NB4 (cell line): Measurements from ENCODE around the gene STRIP1.

Source experiments
- DNase-seq: peaks from one replicate; pipeline ENCODE4 v3.0.0; 2010; ENCODE audit warnings: low read depth
- H3K4me3 ChIP-seq: one replicate; pipeline ENCODE4 v1.5.1; 2011; ENCODE audit warnings: mild to moderate bottlenecking, low read depth, low read length, moderate library complexity
- CTCF ChIP-seq: IDR thresholded peaks from one replicate; pipeline ENCODE4 v1.5.1; 2012; ENCODE audit warnings: low read depth, low read length
- MAX ChIP-seq: IDR thresholded peaks from 2 replicates; pipeline ENCODE4 v1.6.1; 2011; ENCODE audit warnings: low read depth, low read length
- MYC ChIP-seq: IDR thresholded peaks from 2 replicates; pipeline ENCODE4 v1.6.1; 2011; ENCODE audit warnings: low read depth, low read length
- POLR2A ChIP-seq: IDR thresholded peaks from 2 replicates; pipeline ENCODE4 v1.6.1; 2011; ENCODE audit warnings: mild to moderate bottlenecking; ENCODE audit not compliant: insufficient read length; ENCODE audit errors: extremely low read depth

The STRIP1 gene

GRCh38 chr1:110004583-110004982, 29.8 kb upstream of the STRIP1 start:
- no peak for TF ChIP-seq POLR2A
- TF ChIP-seq CTCF = no peak
- no peak for TF ChIP-seq MAX
- TF ChIP-seq MYC = no peak
- no peak for DNase-seq
- peak overlapping the region; percentile 32 for H3K4me3 ChIP-seq

- TF ChIP-seq MYC (no peak), MAX (no peak), CTCF (no peak), POLR2A (no peak)
- no peak overlapping the region for H3K4me3 ChIP-seq
- no peak for DNase-seq
These were observed 28.5 kb upstream of the STRIP1 start for GRCh38 chr1:110005971-110006370.

GRCh38 chr1:110006516-110006915, 27.9 kb upstream of the STRIP1 start:
- no peak for DNase-seq
- TF ChIP-seq MAX (no peak), CTCF (no peak), MYC (no peak)
- H3K4me3 ChIP-seq = no peak overlapping the region

GRCh38 chr1:110007046-110007830, 27.2 kb upstream of the STRIP1 start:
- DNase-seq = no peak
- TF ChIP-seq MYC = no peak
- TF ChIP-seq CTCF = no peak
- TF ChIP-seq POLR2A = no peak
- no peak for TF ChIP-seq MAX
- no peak overlapping the region for H3K4me3 ChIP-seq

DNA sequence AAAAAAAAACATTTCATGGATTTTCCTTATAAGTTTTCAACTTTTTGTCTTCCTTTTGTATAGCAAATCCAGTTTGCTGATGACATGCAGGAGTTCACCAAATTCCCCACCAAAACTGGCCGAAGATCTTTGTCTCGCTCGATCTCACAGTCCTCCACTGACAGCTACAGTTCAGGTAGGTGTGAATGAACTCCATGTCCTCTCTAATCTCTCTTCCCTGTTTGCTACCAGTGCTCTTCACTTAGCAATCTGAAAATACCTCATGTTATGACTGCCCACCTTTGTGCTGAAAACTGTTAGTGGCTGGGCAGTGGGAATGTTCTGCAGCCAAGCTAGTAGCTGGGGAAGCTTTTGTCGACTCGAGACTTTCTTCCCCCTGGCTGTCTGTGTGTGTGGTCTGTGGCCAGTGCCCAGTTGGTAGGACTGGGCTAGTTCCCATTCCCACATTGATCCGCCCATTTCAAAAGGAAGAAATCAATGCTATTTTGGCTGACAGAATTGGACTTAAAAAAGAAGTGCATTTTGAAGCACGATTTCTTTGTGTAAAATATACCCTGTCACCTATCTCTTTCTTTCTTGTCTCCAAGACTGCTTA, 25.4 kb upstream of the STRIP1 start:
- TF ChIP-seq CTCF (no peak), MYC (no peak), MAX (no peak)
- H3K4me3 ChIP-seq = no peak overlapping the region
- no peak for DNase-seq
